GM19467 (cell line): Measurements from ENCODE around the gene DLG1.
A peak's percentile ranks its signal among the peaks of the same experiment; 100 is the strongest.

Source experiments
- ATAC-seq: cut with Tn5 transposase; IDR thresholded peaks from one replicate; pipeline ENCODE4 v1.9.1; 2021; ENCODE audit warnings: mild to moderate bottlenecking, moderate library complexity; ENCODE audit not compliant: unreplicated experiment

DLG1 gene

GRCh38 chr3:197003461-197004385, 294.7 kb downstream of the DLG1 start:
- ATAC-seq = no peak

- peak; percentile 65 for ATAC-seq
Measured at GRCh38 chr3:197002701-197003454, 295.5 kb downstream of the DLG1 start.

GRCh38 chr3:197001972-197002700, 296.3 kb downstream of the DLG1 start:
- ATAC-seq = no peak

GRCh38 chr3:197001106-197001971, 297.1 kb downstream of the DLG1 start:
- ATAC-seq = no peak

GRCh38 chr3:197000211-197000610, 298.2 kb downstream of the DLG1 start:
- no peak for ATAC-seq

GRCh38 chr3:196998966-196999760, 299.2 kb downstream of the DLG1 start:
- ATAC-seq = no peak

- ATAC-seq = no peak
Measured at GRCh38 chr3:196997311-196997710, 301.1 kb downstream of the DLG1 start.

GRCh38 chr3:196996454-196997265, 301.8 kb downstream of the DLG1 start:
- no peak for ATAC-seq

GRCh38 chr3:196995646-196996355, 302.6 kb downstream of the DLG1 start:
- ATAC-seq = no peak

- ATAC-seq = no peak
Measured at GRCh38 chr3:196995027-196995426, 303.4 kb downstream of the DLG1 start.

- no peak for ATAC-seq
Measured at GRCh38 chr3:196994056-196994455, 304.4 kb downstream of the DLG1 start.
